GOT3 (cell line): ENCODE data around the gene GALM.
"Not testable (repeated sequence)": the region's sequence is repeated elsewhere in the genome, so short reads cannot be mapped to it uniquely, and the experiment has no call there.

Experiments used
- DNase-seq: peaks from one replicate; lab custom pipeline; 2025; ENCODE audit warnings: mixed read lengths; lab: John Stamatoyannopoulos, UW

The GALM gene

DNA sequence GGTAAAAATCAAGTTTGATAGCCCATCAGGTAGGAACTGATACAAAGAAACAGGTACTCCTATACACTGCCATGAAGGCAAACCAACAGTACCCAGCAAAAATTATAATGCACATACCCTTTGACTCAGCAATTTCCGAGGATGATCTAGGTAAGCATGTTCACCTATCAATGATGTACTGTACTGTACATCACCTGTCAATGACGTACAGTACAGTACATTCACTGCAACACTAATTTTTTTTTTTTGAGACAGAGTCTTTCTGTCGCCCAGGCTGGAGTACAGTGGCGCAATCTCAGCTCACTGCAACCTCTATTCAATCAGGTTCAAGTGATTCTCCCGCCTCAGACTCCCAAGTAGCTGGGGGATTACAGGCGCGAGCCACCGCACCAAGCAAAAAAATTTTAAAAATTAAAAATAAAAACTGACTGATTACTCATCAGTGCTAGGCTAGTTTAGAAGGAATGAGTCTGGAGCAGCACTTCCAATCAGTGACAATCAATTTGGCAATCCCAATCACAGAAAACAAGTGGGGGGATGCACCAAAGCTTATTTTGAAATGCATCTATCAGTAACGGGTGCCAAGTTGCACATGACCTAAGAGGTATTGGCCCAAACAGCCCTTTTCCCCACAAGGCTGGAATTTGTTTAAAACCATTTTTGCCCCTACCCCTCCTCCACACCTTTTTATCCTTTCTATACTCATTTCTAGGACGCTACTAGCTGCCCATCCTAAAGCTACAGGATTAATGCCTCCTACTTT lies 77.1 kb downstream of the GALM start:
- DNase-seq = no peak

DNA sequence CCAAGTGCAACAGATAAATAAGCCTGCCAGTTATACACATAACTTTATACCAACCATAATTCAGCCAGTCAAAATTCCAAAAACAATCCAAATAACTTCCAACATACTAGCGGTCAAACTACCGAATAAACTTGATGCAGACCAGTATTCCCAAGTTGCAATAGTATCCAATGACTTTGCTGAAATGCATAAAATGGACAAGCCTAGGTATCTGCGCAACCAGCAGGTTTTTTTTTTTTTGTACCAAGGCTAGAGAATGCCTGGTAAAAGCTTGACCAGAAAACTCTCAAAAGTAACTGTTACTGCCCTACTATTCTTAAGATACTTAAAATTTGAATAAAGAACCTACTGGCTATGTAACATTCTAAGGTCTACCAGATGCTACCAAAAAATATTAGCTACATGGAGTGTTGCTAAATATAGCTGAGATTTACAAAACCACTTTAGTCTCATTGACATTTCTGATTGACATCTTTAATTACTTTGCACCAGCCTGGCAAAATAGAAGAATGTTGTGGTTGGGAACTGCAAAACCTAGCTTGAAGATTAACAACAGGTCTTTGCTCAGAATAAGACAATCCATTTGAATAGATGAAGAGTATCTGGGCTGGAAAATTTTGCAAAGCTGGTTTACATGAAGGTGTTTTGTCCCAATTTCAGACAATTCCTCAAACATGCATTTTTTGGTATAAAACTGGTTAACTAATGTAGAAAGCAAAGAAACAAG lies 77.9 kb downstream of the GALM start:
- DNase-seq = no peak

DNA sequence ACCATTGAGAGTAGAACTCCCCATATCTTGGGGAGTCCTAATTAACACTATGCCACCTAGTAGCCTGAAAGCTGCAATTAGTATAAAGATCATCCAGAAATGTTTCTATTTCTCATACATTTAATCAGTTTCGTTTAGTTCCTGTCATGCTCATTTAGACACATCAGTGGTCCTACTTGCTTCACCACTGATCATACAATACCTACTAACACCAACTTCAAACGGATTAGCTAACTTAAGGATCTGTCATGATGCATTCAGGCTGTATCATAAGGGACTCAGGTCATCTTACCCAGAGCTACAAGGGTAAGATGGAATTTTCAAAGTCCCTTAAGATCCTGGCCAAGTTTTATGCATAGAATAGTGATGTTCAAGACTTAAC lies 78.5 kb downstream of the GALM start:
- DNase-seq = no peak

DNA sequence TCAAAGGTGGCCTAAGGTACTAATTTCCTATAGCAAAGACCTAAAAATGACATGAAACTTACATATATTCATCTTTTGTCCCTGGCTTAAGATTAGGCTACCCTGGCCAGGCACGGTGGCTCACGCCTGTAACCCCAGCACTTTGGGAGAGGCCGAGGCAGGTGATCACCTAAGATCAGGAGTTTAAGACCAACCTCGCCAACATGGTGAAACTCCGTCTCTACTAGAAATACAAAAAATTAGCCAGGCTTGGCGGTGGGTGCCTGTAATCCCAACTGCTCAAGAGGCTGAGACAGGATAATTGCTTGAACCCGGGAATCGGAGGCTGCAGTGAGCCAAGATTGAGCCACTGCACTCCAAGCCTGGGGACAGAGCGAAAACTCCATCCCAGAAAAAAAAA lies 79.4 kb downstream of the GALM start:
- no peak for DNase-seq

DNA sequence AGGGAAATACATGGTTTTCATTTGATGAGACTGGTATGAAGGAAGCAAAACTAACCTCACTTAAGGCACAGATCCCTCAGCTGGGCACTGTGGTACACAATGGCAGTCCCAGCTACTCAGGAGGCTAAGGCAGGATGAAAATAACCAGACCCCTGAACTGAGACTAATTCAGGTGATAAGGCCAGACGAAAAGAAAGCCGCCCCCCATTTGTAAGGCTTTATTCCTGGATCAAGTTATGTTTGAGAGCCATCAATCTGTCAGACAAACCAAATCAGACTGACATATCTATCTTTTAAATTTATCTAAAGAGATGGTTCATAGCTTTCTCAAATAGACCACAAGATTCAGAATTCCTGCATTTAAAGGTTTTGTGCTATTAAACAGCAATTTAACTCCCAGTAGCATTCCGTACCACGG lies 81.1 kb downstream of the GALM start:
- no peak for DNase-seq

DNA sequence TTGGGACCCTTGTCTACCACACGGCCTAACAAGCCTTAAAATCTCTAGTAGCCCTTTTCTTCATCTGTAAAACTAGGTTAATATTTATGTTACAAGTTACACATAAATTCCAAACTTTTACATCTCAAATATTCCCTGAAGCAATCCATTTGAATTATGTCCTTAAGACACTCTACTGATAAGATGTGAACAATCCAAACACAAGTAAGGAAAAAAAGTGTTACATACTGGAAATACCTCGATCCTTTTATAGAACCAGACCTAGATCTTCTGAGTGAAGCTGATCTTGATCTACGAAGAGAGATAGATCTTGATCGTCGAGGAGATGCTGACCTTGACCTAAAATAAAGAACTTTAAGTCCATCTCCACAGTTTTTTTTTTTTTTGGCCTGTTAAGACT lies 81.9 kb downstream of the GALM start:
- no peak for DNase-seq

DNA sequence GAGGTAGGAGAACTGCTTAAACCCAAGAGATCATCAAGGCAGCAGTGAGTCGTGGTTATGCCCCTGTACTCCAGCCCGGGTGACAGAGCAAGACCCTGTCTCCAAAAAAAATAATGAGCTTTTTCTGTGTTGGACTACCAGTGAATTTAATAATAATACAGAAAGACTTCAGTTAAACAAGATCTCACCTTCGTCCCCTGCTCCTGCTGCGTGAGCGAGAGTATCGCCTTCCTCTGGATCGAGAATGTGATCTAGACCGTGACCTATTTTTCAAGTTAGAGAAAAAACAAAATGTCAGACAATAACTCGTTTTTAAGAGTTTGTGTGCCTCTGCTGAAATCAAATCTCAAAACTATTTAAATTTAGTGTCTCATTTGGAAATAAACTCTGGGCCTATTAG lies 82.5 kb downstream of the GALM start:
- DNase-seq = no peak

DNA sequence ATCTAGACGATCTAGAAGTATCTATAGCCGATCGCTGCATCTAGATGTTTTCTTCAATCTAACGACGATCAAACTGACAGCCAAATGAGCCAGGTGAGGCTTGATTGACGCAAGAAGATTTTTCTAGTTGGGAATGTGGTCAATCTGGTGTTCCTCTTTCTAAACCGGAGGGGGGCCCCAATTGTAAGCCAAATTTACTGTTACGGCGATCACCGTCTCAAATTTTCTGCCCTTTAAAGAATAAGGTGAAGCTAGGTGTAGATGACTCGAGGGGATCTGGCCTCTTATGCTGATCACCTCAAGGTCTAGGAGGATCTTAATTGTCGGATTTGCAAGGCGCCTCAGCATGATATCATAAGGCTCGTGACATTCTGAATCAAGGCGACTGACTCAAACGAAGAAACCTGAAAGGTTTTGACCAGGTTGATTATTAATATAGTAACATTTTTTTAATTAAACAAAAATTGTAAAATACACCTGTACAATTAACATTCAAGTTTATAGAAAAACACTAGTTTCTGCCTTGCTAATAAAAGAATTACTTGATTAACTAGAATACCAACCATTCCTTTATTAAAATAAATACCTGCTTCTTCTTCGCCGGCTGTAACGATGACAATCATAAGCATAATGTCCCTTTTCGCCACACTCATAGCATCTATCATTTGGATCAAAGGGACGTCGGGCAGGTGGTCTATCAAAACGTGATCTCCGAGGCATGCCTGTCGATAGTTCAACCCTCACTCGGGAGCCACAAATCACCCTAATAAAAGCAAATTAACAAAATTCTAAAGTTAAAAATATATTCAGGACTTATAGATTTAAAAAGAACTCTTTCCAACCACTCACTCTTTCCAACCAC lies 83.3 kb downstream of the GALM start:
- DNase-seq = no peak

DNA sequence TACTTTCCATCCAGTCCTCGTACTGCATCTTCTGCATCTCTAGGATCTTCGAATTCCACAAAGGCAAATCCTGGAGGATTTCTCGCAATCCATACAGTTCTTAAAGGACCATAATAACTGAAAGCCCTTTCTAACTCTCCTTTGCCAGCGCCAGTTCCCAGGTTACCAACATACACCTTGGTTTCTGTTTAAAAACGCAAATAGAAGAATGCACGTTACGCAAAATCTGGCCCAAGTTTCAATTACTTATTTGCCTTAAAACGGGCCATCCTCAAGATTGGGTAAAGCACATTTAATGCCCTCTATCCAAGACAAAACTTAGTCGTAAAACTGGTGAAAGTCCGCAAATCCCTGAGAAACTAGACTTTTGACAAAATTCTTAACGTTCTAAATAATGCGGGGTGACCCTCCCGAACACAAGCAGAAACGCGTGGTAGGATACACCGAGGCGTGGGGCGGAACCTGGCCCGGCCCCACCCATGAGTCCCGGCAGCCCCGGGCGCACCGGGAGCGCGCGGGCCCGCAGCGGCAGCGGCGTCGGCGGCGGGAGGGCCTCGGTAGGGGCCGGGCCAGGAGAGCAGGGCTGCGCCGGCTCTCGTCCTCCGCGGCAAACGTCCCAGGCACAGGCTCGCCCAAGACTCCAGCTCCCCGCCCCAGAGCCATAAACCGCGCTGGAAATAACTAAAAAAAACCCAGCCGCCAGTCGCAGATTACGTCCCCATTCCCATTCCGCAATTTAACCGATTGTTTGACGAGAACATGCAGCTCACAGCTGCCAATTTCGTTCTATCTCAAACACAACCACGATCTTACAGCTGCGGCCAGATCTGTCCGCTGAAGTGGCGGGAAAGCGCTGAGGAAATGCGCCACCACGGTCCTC lies 84.3 kb downstream of the GALM start:
- DNase-seq = no peak

DNA sequence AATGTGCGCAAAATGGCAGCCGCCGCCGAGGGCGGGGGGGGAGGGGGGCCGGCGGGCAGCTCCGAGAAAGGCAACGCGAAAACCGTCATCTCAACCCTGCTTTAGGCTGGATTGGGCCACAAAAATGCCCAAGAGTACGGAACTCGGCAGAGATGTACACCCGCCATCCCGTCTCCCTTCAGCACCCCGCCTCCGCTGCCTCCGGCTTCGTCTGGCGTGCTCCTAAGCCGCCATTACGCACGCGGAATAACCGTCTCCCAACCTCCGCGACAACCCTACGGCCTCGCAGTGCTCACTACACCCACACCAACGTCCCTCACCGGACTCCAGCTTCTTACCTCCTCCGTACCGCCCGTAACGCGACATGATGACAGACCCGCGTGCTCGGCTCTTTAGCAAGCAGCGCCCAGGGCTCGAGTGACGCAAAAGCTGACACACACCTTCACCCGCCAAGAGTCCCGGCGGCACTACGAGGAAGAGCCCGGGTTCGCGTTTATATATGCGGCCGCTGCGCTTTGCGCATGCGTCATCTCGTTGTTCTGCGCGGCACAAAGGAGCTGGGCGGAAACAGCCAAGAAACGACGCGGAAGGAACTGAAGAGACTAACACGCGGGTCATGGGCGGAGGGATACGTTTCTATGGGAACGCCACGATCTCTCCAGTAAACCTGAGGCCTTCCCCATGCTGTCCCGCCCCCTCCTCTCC lies 85.1 kb downstream of the GALM start, which contains the start of gene SRSF7:
TSS of gene SRSF7 (minus strand) at position 471 of the 705 bp plus-strand sequence. CDS start at position 366, 105 bp downstream.
- DNase-seq = peak; percentile 95

DNA sequence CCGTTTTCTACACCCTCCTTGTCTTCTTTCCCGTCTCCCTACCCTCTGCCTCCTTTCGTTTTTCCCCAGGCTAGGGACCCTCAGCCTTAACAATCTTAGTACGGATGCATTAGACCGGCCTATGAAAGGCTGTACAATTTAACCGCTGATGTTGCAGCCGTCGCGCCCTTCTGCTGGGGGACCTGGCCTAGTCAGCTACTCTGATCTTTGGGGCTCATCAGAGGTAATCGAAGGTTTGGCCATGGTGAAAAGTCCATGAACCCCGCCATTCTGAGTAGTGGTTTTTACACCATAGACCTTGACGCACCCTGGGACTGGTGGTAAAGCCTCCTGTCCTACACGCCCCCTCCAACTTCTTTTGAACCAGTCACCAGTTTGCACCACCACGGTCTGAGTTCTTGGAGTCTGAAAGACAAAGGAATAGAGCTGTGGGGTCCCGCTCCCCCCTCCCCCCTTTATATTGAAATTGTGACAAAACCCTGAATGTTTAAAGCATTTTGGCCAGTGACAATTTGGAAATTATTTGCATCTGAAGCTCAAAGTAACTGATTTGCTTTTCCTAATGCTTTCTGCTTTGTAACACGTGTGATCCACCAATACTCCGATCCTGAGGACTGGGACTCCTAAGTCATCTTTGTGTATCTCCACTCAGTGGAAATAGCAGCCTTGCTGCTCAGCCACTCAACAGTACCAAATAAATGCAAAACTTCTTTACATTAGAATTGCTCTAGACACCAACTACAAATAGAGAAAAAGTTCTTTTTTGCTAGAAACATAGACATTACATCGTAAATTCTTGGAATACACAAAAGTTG lies 85.9 kb downstream of the GALM start:
- no peak for DNase-seq

DNA sequence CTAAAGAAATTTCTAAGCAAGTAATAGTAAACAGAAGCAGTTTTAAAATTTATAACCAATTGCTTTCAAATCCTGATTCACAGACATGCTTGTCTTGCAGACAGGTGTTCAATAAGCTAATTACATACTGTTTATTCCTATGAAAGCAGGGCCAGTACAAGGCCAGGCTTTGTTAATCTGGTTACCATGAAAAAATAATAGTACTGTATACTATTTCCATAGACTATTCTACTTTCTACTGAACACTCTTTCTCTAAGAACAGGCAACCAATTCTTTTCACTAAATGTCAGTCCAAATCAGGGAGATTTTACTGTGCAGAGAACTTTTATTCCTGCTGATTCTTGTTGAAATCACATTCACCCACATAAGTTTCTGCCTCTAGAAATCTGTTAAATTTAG lies 88.1 kb downstream of the GALM start:
- no peak for DNase-seq

DNA sequence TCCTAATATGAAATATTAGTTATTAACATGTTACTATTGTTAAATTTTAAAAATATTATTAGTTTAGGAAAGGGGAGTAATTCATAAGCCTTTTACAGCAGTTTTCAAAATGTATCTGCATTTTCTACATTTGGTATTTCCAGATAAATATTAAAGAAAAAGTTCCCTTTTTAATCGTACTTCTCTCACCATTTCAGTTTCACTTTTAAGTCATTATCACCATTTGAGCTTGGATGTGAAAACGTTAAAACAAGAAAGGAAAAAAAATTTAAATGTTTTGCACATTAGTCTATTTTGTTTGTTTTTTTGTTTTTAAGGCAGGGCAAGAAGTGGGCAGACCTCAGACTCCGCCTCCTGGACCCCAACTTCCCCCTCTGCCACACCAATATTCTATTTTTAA lies 88.6 kb downstream of the GALM start:
- no peak for DNase-seq

DNA sequence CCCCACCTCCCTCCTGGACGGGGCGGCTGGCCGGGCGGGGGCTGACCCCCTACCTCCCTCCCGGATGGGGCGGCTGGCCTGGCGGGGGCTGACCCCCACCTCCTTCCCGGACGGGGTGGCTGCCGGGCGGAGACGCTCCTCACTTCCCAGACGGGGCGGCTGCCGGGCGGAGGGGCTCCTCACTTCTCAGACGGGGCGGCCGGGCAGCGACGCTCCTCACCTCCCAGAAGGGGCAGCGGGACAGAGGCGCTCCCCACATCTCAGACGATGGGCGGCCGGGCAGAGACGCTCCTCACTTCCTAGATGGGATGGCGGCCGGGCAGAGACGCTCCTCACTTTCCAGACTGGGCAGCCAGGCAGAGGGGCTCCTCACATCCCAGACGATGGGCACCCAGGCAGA lies 90.0 kb downstream of the GALM start:
- not testable (repeated sequence) for DNase-seq

DNA sequence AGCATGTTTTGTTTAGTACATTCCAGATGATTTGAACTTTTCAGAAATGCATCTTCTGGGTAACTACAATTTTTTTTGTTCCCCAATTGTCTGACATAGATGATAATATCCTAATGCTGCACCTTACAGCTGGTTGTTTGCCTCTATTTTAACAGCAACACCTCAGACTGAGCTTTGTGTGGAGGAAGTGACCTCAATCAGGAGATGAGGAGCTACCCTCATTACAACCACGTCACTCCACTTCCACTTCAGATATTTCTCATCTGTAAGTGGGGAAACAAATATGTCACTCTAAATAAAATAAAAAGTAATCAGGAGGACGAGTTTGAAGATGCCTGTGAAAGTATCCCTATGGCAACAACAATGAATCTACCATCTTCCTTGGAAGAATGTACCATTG lies 97.3 kb downstream of the GALM start:
- DNase-seq = no peak

DNA sequence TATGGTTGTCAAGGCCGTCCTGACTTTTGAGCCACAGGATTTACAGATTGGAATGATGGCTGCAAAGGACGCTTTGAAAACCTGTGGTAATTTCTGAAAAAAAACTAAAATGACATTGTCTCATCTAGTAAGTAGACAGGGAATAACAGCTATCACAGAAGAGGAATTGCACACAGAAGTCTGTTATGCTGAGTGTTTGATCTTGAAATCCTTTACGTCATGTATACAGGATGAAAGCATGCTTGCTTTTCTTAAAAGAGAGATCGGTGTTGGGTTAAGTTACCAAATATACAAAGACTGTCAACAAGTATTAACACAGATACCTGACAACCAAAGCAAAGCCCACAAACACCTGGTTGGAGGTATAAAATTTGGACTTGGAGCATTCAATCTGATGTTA lies 97.8 kb downstream of the GALM start:
- no peak for DNase-seq

DNA sequence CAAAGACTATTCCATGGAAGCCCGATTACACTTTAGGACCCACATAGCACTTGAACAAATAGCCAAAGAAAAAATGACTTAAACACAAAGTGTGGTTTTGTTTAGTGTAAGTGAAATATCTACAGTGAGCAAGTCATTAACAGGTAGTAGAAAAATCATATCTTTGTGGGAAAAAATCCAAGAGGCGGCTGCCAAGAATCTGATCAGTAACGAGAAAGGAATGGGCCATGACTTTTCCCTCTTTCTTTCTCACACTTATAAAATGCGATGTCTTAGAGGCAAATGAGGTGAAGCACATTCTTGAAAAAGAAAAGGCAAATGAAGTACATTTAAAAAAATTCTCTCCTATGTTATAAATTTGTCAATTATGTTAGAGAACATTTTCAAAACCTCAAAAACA lies 99.2 kb downstream of the GALM start:
- DNase-seq = no peak

DNA sequence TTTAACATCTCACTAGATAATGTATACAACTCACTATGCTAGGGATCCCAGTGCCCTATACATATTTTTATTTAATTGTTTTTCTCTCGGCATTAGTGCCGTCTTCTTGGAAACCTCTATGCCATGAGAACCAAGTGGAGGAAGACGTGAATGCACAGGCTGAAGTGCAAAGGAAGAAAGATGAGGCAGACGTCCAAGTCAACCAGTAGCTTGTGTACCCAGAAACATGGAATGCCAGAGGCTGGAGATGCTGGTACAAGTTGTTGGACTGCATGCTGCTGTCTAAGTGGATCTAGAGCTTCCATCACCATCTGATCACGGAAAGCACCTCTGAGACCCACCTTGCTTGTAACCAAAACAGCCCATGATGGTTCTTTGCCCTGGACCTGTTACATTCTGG lies 99.6 kb downstream of the GALM start:
- no peak for DNase-seq

DNA sequence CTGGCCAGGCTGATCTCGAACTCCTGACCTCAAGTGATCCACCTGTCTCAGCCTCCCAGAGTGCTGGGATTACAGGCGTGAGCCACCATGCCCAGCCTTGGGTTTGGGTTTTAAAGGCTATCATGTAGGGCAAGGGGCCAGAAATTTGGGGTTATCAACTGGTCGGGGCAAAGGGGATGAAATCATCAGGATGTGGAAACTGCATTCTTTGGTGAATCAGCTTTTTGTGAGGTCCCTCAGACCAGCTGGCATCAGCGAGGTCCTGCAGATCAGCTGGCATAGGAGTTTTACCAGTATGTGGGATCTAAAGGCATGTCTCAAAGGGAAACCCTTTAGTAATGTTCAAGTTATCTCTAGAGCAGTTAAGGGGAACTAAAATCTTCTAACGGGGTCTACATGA lies 105.7 kb downstream of the GALM start:
- DNase-seq = no peak
